Stimulated activated CD4-positive, alpha-beta T cell treated with anti-CD3 and anti-CD28 coated beads, Interleukin-4, amount 100 ng/mL, for 48 hours (primary cell): ENCODE measurements around the gene VPS13A.
A peak's percentile ranks its signal among the peaks of the same experiment; 100 is the strongest.

Source experiments
- DNase-seq, 2 donors: peaks; one replicate each; pipeline ENCODE4 v3.0.0-alpha.2; 2020; ENCODE audit warnings: low read depth in 2 of 2

The VPS13A gene

GRCh38 chr9:77457916-77458592, 280.7 kb downstream of the VPS13A start:
- DNase-seq, result peak; percentile 46 to 53

- no peak for DNase-seq
These were observed 283.6 kb downstream of the VPS13A start for GRCh38 chr9:77460938-77461337.

- DNase-seq, result no peak
These were observed 284.7 kb downstream of the VPS13A start for GRCh38 chr9:77462066-77462465.

GRCh38 chr9:77463151-77463550, 285.8 kb downstream of the VPS13A start:
- DNase-seq, result no peak

- no peak for DNase-seq
These were observed 287.3 kb downstream of the VPS13A start for GRCh38 chr9:77464661-77465060.

- DNase-seq, result no peak
These were observed 292.3 kb downstream of the VPS13A start for GRCh38 chr9:77469515-77470231.
